HAP-1 (cell line): ENCODE data around the gene ORM2.

Source experiments
- DNase-seq, 2 experiments: peaks; one replicate each; pipeline ENCODE4 v3.0.0-alpha.2; 2016 to 2020; ENCODE audit warnings: low spot score in 2 of 2
- H3K27me3 ChIP-seq: fragments of 250-450 bp; sonication (Bioruptor Pico); 2 replicates; pipeline ENCODE4 v1.5.1; 2020; ENCODE audit warnings: low read depth, mild to moderate bottlenecking, moderate library complexity
- H3K36me3 ChIP-seq: fragments of 250-450 bp; sonication (Bioruptor Pico); replicated peaks from 2 replicates; pipeline ENCODE4 v1.5.1; 2020; ENCODE audit warnings: mild to moderate bottlenecking
- H3K4me1 ChIP-seq: fragments of 250-450 bp; sonication (Bioruptor Pico); 2 replicates; pipeline ENCODE4 v1.5.1; 2020; ENCODE audit warnings: mild to moderate bottlenecking
- H3K4me3 ChIP-seq: fragments of 250-450 bp; sonication (Bioruptor Pico); 2 replicates; pipeline ENCODE4 v1.5.1; 2020; ENCODE audit warnings: mild to moderate bottlenecking, moderate library complexity
- H3K9me3 ChIP-seq: fragments of 250-450 bp; sonication (Bioruptor Pico); 2 replicates; pipeline ENCODE4 v1.5.1; 2020; ENCODE audit warnings: mild to moderate bottlenecking, moderate library complexity
- in situ Hi-C: fragments of 300-500 bp; cut with MboI; formaldehyde crosslinking; loops from 3 replicates; pipeline ENCODE4 v1.14.3; 2020; ENCODE audit warnings: low sequenced_read_pairs, inconsistent platforms, mixed read lengths

Gene ORM2

DNA sequence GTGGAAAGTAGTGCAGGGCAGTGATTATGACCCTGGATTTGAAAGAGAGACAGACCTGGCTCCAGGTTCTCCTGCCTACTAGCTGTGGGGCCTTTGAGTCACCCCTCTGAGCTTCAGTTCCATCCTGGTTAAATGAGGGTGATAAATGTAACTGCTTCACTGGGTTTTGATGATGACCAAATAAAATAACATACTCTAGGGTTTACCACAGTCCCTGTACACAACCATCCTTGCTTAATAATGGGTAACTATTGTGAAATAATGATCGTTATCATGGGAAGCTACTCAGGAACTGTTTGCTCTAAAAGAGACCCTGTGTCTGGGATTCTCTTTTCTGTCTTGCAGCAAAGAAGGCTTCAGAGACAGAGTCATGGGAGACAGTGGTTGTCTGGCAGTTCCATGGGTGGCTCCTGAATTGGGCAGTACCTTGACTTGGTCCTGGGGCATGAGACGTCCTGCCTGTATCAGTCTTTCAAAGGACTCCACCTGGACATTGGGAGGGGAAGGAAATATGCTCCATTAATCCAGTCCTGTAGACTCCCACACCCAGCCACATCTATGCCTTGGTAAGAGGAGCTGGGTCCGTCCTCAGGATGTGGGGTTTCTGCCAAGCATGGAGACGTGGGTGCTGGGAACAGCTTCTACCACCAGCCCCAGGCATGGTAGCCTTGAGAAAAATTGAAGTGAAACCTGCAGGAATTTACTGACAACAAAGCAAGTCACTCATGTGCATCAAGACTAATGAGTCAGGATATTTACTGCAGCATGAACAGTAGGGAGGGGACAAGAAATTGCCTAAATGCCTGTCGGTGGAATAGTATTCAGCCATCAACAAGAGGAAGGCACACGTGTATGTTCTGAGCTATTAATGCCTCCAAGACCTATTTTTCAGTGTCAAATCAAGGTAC, 34.7 kb downstream of the ORM2 start:
- Histone ChIP-seq H3K4me3 (no peak overlapping the region), H3K9me3 (no peaks in the 10 kb centered on the region), H3K36me3 (peaks cover 21% of the 10 kb centered on the region), H3K4me1 (no peaks in the 10 kb centered on the region; the same call in 1 of the 2 replicates), H3K27me3 (no peaks in the 10 kb centered on the region)
- in situ Hi-C loops, result no loop called here
- no peak for DNase-seq

GRCh38 chr9:114365194-114365593, 35.5 kb downstream of the ORM2 start:
- H3K4me1 ChIP-seq, result peaks cover 8% of the 10 kb centered on the region
- DNase-seq, result no peak
- H3K36me3 ChIP-seq, result peaks cover 16% of the 10 kb centered on the region
- H3K27me3 ChIP-seq, result no peaks in the 10 kb centered on the region
- no peak overlapping the region for H3K4me3 ChIP-seq
- H3K9me3 ChIP-seq, result no peaks in the 10 kb centered on the region
- in situ Hi-C loops, result no loop called here

- Histone ChIP-seq H3K27me3 (no peaks in the 10 kb centered on the region), H3K9me3 (no peaks in the 10 kb centered on the region), H3K36me3 (peaks cover 11% of the 10 kb centered on the region), H3K4me1 (peaks cover 20% of the 10 kb centered on the region), H3K4me3 (no peak overlapping the region)
- in situ Hi-C loops, result no loop called here
- no peak for DNase-seq
These were observed 36.9 kb downstream of the ORM2 start for GRCh38 chr9:114366334-114367128.

GRCh38 chr9:114367366-114367765, 37.7 kb downstream of the ORM2 start:
- H3K4me1 ChIP-seq, result peaks cover 20% of the 10 kb centered on the region
- in situ Hi-C loops, result no loop called here
- H3K27me3 ChIP-seq, result no peaks in the 10 kb centered on the region
- no peak for DNase-seq
- peaks cover 5% of the 10 kb centered on the region for H3K36me3 ChIP-seq
- no peak overlapping the region for H3K4me3 ChIP-seq
- no peaks in the 10 kb centered on the region for H3K9me3 ChIP-seq

GRCh38 chr9:114367772-114368569, 38.3 kb downstream of the ORM2 start:
- H3K36me3 ChIP-seq, result peaks cover 5% of the 10 kb centered on the region
- H3K27me3 ChIP-seq, result no peaks in the 10 kb centered on the region
- in situ Hi-C loops, result no loop called here
- no peaks in the 10 kb centered on the region for H3K9me3 ChIP-seq
- peaks cover 20% of the 10 kb centered on the region for H3K4me1 ChIP-seq
- H3K4me3 ChIP-seq, result no peak overlapping the region
- no peak for DNase-seq

- Histone ChIP-seq H3K4me1 (peaks cover 20% of the 10 kb centered on the region), H3K27me3 (no peaks in the 10 kb centered on the region), H3K4me3 (no peak overlapping the region), H3K9me3 (no peaks in the 10 kb centered on the region), H3K36me3 (peaks cover 5% of the 10 kb centered on the region; the same call in 1 of the 2 replicates)
- in situ Hi-C loops, result no loop called here
- DNase-seq, result no peak
These were observed 39.8 kb downstream of the ORM2 start for GRCh38 chr9:114369216-114370130.

GRCh38 chr9:114370251-114370967, 40.7 kb downstream of the ORM2 start:
- H3K4me1 ChIP-seq, result peaks cover 20% of the 10 kb centered on the region
- in situ Hi-C loops, result no loop called here
- H3K27me3 ChIP-seq, result no peaks in the 10 kb centered on the region
- H3K4me3 ChIP-seq, result no peak overlapping the region
- peak; percentile 81 to 86 for DNase-seq
- H3K36me3 ChIP-seq, result peaks cover 5% of the 10 kb centered on the region; the same call in 1 of the 2 replicates
- no peaks in the 10 kb centered on the region for H3K9me3 ChIP-seq

DNA sequence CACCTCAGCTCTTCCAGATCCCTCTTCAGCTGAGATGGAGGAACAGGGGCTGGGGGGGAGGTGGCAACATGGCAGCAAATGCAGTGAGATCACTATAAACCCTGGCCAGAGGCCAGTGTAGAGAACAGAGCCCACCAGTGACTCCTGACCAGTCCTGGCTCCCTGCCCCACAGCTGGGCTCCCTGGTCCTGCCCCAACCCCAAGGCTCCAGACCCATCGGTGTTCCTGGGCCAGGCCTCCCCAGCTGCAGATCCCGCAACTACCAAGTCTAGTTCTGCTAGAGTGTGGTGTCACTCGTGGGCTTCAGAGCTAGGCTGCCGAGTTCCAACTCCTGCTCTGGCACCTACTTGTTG, 41.3 kb downstream of the ORM2 start:
- DNase-seq, result no peak
- Histone ChIP-seq H3K36me3 (peaks cover 5% of the 10 kb centered on the region; the same call in 1 of the 2 replicates), H3K4me3 (no peak overlapping the region), H3K27me3 (no peaks in the 10 kb centered on the region), H3K9me3 (no peaks in the 10 kb centered on the region), H3K4me1 (peaks cover 20% of the 10 kb centered on the region)
- in situ Hi-C loops, result no loop called here

GRCh38 chr9:114371343-114371944, 41.8 kb downstream of the ORM2 start:
- peaks cover 5% of the 10 kb centered on the region; the same call in 1 of the 2 replicates for H3K36me3 ChIP-seq
- no peaks in the 10 kb centered on the region for H3K9me3 ChIP-seq
- H3K4me1 ChIP-seq, result peaks cover 20% of the 10 kb centered on the region
- DNase-seq, result no peak
- in situ Hi-C loops, result no loop called here
- no peak overlapping the region for H3K4me3 ChIP-seq
- H3K27me3 ChIP-seq, result no peaks in the 10 kb centered on the region

GRCh38 chr9:114371973-114372917, 42.6 kb downstream of the ORM2 start:
- no peaks in the 10 kb centered on the region for H3K9me3 ChIP-seq
- peaks cover 20% of the 10 kb centered on the region for H3K4me1 ChIP-seq
- no peaks in the 10 kb centered on the region for H3K27me3 ChIP-seq
- in situ Hi-C loops, result no loop called here
- H3K36me3 ChIP-seq, result peaks cover 5% of the 10 kb centered on the region; the same call in 1 of the 2 replicates
- H3K4me3 ChIP-seq, result no peak overlapping the region
- DNase-seq, result no peak

DNA sequence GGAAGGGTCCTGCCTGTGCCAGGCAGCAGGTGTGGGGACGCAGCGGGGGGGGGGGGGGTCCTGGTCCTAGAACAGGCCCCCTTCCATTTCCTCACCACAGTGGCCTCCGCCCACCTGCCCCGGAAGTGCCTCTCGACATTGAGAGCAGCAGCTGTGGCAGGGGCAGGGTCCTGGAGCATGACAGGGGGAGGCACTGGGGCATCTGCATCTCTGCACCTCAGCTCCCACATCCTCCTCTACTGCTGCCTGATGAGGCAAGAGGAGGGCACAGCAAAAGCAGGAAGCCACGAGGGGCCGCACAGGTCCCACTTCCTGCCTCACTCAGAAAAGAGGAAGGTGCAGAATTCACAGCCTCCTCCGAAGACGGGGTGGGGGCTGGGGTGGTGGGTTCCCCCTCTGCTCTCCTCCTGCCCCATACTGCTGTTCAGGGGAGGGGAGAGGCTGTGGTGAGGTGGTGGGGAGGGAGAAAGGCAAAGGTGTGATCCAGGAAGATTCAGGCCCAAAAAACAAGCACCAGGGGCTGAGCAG, 43.3 kb downstream of the ORM2 start:
- no peak for DNase-seq
- Histone ChIP-seq H3K9me3 (no peaks in the 10 kb centered on the region), H3K36me3 (peaks cover 4% of the 10 kb centered on the region; the same call in 1 of the 2 replicates), H3K4me3 (no peak overlapping the region), H3K4me1 (peaks cover 20% of the 10 kb centered on the region), H3K27me3 (no peaks in the 10 kb centered on the region)
- in situ Hi-C loops, result no loop called here
